HG03064 (cell line): ENCODE data around the gene ZNF780B.
A peak's percentile ranks its signal among the peaks of the same experiment; 100 is the strongest.
"Not testable (repeated sequence)": the region's sequence is repeated elsewhere in the genome, so short reads cannot be mapped to it uniquely, and the experiment has no call there.

Experiments used
- ATAC-seq: cut with Tn5 transposase; IDR thresholded peaks from one replicate; pipeline ENCODE4 v1.9.1; 2021; ENCODE audit warnings: low read depth; ENCODE audit not compliant: unreplicated experiment

Gene ZNF780B

DNA sequence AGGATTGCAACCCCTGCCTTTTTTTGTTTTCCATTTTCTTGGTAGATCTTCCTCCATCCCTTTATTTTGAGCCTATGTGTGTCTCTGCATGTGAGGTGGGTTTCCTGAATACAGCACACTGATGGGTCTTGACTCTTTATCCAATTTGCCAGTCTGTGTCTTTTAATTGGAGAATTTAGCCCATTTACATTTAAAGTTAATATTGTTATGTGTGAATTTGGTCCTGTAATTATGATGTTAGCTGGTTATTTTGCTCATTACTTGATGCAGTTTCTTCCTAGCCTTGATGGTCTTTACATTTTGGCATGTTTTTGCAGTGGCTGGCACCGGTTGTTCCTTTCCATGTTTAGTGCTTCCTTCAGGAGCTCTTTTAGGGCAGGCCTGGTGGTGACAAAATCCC is 14.3 kb downstream of the ZNF780B start:
- ATAC-seq, result not testable (repeated sequence)

DNA sequence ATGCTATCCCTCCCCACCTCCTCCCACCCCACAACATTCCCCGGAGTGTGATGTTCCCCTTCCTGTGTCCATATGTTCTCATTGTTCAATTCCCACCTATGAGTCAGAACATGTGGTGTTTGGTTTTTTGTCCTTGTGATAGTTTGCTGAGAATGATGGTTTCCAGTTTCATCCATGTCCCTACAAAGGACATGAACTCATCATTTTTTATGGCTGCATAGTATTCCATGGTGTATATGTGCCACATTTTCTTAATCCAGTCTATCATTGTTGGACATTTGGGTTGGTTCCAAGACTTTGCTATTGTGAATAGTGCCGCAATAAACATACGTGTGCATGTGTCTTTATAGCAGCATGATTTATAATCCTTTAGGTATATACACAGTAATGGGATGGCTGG is 18.0 kb downstream of the ZNF780B start:
- ATAC-seq, result not testable (repeated sequence)

- ATAC-seq, result no peak
Observed at GRCh38 chr19:40035996-40036395, 20.0 kb downstream of the ZNF780B start.

DNA sequence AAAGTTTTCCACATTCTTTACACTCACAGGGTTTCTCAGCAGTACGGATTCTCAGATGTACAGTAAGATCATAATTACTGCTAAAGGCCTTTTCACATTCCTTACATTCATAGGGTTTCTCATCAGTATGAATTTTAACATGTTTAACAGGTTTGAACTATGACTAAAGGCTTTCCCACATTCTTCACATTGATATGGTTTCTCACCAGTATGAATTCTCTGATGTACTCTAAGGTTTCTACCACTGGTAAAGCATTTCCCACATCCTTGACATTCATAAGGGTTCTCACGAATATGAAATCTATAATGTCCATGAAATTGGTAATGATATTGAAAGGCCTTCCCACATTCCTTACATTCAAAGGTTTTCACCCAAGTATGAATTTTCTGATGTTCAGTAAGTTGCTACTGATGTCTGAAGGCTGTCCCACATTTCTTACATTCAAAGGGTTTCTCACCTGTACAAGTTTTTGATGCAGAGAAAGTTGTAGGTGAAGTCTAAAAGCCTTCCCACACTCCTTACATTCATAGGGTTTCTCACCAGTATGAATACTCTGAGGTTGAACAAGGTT is 22.0 kb downstream of the ZNF780B start:
- ATAC-seq, result no peak

- ATAC-seq, result no peak
Observed at GRCh38 chr19:40026597-40026970, 29.4 kb downstream of the ZNF780B start.

DNA sequence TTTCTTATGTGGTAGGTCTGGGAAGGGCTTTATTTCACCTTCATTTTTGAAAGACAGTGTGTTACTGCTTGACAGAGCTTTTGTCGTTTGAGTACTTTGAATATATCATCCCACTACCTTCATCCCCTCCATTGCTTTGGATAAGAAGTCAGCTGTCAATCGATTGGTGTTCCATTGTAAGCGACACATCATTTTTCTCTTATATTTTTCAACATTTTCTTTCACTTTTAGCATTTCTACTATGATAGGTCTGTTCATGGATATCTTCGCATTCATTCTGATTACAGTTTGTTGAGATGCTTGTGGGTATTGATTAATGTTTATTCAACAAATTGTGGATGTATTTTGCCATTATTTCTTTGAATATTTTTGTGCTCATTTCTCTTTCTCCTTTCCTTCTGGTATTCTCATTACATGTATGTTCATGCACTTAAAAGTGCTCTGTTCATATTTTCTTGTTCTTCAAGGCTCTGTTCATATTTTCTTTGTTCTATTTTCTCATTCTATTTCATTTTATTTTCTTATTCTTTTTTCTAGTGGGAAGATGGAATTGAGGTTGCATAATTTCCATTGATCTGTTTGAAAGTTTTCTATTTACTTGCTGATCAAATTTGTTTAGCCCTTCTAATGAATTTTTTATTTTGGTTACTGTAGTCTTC is 30.0 kb downstream of the ZNF780B start:
- ATAC-seq, result no peak

- ATAC-seq, result no peak
Observed at GRCh38 chr19:40023969-40024368, 32.1 kb downstream of the ZNF780B start.

DNA sequence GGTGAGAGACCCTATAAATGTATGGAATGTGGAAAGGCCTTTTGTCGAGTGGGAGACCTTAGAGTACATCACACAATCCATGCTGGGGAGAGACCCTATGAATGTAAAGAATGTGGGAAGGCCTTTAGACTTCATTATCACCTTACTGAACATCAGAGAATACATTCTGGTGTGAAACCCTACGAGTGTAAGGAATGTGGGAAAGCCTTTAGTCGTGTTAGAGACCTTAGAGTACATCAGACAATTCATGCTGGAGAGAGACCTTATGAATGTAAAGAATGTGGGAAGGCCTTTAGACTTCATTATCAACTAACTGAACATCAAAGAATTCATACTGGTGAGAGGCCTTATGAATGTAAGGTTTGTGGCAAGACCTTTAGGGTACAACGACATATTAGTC is 42.0 kb downstream of the ZNF780B start:
- no peak for ATAC-seq

DNA sequence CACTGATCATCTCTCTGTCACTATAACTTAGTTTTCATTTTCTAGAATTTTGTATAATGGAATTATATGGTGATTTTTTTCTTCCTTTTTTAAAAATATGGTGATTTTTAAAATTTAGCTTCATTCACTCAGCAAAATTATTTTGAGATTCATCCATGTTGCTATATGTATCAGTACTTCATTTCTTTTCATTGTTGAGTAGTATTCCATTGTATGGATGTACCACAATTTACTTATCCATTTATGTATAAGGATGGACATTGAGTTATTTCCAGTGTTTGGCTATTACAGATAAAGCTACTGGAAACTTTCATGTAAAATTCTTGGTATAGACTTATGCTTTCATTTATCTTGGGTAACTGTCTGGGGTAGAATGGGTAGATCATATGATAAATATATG is 46.4 kb downstream of the ZNF780B start:
- ATAC-seq, result no peak

GRCh38 chr19:40006273-40006691 is 49.7 kb downstream of the ZNF780B start:
- ATAC-seq, result no peak

DNA sequence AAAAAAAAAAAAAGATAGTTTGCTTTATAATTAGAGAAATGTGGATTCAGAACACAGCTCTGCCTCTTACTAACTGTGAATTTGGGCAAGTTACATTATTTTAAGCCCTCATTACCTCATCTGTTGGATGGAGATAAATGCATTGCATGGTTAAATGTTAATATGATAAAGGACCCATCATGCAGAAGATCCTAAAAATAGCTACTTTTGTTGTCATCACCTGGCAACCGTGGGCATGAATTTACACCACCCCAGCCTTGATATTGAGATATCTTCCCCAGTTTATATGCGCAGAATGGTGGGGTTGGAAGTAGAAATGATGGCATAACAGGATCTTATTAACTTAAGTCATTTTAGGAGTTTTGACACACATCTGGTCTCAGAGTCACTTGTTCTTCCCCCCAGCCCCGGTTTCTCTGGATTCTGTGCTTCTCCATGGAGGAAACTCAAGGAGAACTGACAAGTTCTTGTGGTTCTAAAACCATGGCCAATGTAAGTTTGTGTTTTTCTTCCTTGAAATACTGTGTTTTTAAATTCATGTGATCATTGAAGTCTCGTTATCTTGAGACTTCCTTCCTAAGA is 50.2 kb downstream of the ZNF780B start:
- no peak for ATAC-seq

- ATAC-seq, result no peak
Observed at GRCh38 chr19:39998501-39998900, 57.5 kb downstream of the ZNF780B start.

GRCh38 chr19:39997638-39998216 is 58.3 kb downstream of the ZNF780B start:
- no peak for ATAC-seq

DNA sequence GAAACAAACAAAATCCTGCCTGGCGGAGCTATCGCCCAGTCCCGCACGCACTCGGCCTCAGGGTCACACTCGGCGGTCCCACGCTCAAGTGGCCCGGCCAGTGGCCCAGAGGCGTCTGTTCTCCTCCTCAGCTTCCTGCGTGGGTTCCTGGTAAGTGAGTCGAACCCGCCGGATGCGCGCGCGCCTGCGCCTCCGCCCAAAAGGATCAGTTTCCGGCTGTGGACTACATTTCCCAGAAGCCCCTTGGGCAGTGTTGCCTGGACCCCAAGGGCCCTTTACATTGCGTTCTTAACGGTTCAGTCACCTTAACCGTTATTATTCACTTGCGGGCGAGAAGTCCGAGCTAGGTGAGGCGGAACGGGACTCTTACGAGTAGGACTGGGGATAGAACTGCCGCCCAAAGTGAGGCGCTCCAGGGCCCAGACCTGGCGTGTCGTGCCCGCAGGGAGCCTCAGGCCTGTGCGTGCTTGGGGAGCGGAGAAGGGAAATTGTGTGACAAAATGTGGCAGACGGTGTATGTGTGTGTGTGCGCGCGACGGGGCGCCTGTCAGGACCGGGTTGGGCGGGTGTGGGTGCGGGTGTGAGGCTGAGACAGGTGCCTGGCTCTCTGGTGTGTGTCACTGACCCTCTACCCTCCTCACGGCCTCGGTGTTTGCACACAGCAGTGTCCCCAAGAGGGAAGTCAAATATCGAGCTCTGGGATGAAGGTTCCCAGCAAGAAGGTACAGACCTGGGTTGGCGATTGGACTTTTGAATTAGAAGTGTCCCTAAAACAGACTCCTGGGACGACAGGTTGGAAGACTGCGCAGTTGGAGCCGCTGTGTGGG is 59.0 kb downstream of the ZNF780B start, which contains the start of gene ZNF546:
Gene ZNF546 (plus strand): TSS at position 250 of the 827 bp plus-strand sequence. CDS start 1,267 bp downstream, outside the sequence.
- peak; percentile 69 for ATAC-seq

- ATAC-seq, result peak; percentile 18
Observed at GRCh38 chr19:39996218-39996810, 59.7 kb downstream of the ZNF780B start.

GRCh38 chr19:39995794-39996193 is 60.2 kb downstream of the ZNF780B start:
- ATAC-seq, result no peak

DNA sequence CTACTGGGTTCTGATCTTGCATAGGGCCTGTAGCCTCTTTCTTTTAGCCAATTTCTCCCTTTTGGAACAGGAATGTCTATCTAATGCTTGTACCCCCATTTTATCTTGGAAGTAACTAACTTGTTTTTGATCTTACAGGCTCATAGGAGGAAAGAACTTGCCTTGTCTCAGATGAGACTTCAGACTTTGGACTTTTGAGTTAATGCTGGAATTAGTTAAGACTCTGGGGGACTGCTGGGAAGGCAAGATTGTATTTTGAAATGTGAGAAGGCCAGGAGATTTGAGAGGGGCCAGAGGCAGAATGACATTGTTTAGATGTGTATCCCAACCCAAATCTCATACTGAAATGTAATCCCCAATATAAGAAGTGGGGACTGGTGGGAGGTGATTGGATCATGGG is 61.7 kb downstream of the ZNF780B start:
- no peak for ATAC-seq

DNA sequence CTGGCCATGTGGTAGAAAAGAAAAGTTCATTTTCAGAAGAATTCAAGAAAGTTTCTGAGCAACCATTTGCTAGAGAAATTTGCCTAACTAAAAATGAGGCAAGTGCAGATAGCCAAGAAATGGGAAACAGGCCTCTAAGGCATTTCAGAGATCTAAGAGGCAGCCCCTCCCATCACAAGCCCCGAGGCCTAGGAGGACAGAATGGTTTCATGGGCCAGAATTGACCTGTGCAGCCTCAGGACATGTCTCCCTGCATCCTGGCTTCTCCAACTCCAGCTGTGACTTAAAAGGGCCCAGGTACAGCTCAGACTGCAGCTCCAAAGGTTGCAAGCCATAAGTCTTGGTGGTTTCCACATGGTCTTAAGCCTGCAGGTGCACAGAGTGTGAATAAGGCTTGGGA is 62.4 kb downstream of the ZNF780B start:
- ATAC-seq, result no peak

GRCh38 chr19:39987596-39987995 is 68.4 kb downstream of the ZNF780B start:
- ATAC-seq, result no peak

GRCh38 chr19:39987167-39987566 is 68.9 kb downstream of the ZNF780B start:
- no peak for ATAC-seq
